Measurements from ENCODE around the gene UVRAG. TPM values are rescaled to one million over a fixed set of nuclear protein-coding genes. Genes with fewer than 3 reads are reported as not detected.

The UVRAG gene
- total RNA-seq, 4 donors from 2014 or later: 27.3 to 38.7 (median 33.6) TPM

- H3K36me3 ChIP-seq: no peaks in the 10 kb centered on the region
- no peaks in the 10 kb centered on the region for H3K27me3 ChIP-seq
- TF ChIP-seq EP300 (IDR thresholded peaks at IDR 0.05): no peak
- no peak for TF ChIP-seq POLR2A (IDR thresholded peaks at IDR 0.05)
- no peak for TF ChIP-seq CTCF (IDR thresholded peaks at IDR 0.05)
- H3K27ac ChIP-seq: no peak overlapping the region
- DNase-seq (ENCODE audit: low spot score in 2 of 2): no peak
- no peaks in the 10 kb centered on the region for H3K9me3 ChIP-seq
- H3K4me3 ChIP-seq: no peak overlapping the region
- peaks cover 0 to 28% (median 0%) of the 10 kb centered on the region in 4 donors for H3K4me1 ChIP-seq
Observed at GRCh38 chr11:75839851-75840250, 24.8 kb downstream of the UVRAG start.

DNA sequence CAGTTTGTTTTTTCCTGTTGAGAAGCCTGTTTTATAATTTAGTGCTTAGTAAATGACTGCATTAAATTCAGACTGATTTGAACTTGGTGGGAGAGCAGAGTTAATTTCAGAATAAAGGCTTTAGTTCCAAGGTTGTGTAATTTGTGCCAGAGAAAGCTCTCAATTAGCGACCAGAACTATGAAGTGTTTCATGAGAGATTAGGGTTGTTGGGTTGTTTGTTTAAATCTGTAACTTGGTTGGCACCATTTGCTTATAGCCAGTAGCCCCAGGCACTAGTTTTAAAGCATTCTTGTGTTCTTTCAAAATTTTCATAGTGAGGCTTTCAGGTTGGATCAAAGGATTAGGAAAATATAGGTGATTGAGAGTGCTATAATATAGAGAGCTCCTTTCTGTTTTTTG lies 25.5 kb downstream of the UVRAG start:
- Histone ChIP-seq H3K4me3 (no peak overlapping the region), H3K9me3 (no peaks in the 10 kb centered on the region), H3K4me1 (peaks cover 0 to 28% (median 0%) of the 10 kb centered on the region in 4 donors), H3K27me3 (no peaks in the 10 kb centered on the region), H3K36me3 (no peaks in the 10 kb centered on the region), H3K27ac (no peak overlapping the region)
- WGBS, 2 donors: 35 to 57% methylated on average over 1 of the region's 1 CpG
- TF ChIP-seq EP300 (IDR thresholded peaks at IDR 0.05): no peak
- no peak for TF ChIP-seq CTCF (IDR thresholded peaks at IDR 0.05)
- no peak for TF ChIP-seq POLR2A (IDR thresholded peaks at IDR 0.05)
- DNase-seq (ENCODE audit: low spot score in 2 of 2): no peak

- DNase-seq (ENCODE audit: low spot score in 2 of 2): no peak
- no peaks in the 10 kb centered on the region for H3K9me3 ChIP-seq
- TF ChIP-seq POLR2A (IDR thresholded peaks at IDR 0.05) (no peak), EP300 (IDR thresholded peaks at IDR 0.05) (no peak), CTCF (IDR thresholded peaks at IDR 0.05) (no peak)
- peaks cover 0 to 23% (median 0%) of the 10 kb centered on the region in 4 donors for H3K4me1 ChIP-seq
- no peak overlapping the region for H3K4me3 ChIP-seq
- H3K27ac ChIP-seq: no peak overlapping the region
- WGBS, 2 donors: 90 to 98% methylated on average over 2 of the region's 2 CpGs
- no peaks in the 10 kb centered on the region for H3K27me3 ChIP-seq
- H3K36me3 ChIP-seq: no peaks in the 10 kb centered on the region
Observed at GRCh38 chr11:75841739-75842138, 26.7 kb downstream of the UVRAG start.

- TF ChIP-seq POLR2A (IDR thresholded peaks at IDR 0.05) (no peak), EP300 (IDR thresholded peaks at IDR 0.05) (no peak), CTCF (IDR thresholded peaks at IDR 0.05) (no peak)
- no peak for DNase-seq (ENCODE audit: low spot score in 2 of 2)
- H3K27me3 ChIP-seq: no peaks in the 10 kb centered on the region
- no peak overlapping the region for H3K27ac ChIP-seq
- no peak overlapping the region for H3K4me3 ChIP-seq
- H3K4me1 ChIP-seq: peaks cover 0 to 18% (median 2%) of the 10 kb centered on the region in 4 donors
- no peaks in the 10 kb centered on the region for H3K36me3 ChIP-seq
- no peaks in the 10 kb centered on the region for H3K9me3 ChIP-seq
Observed at GRCh38 chr11:75845324-75845723, 30.3 kb downstream of the UVRAG start.

- Histone ChIP-seq H3K9me3 (no peaks in the 10 kb centered on the region), H3K4me1 (peaks cover 0 to 19% (median 6%) of the 10 kb centered on the region in 4 donors), H3K4me3 (no peak overlapping the region), H3K27me3 (no peaks in the 10 kb centered on the region), H3K27ac (peak overlapping the region in 2 of 4 donors; percentile 60 to 73), H3K36me3 (peaks cover 0 to 23% (median 0%) of the 10 kb centered on the region in 3 donors)
- TF ChIP-seq CTCF (IDR thresholded peaks at IDR 0.05) (no peak), POLR2A (IDR thresholded peaks at IDR 0.05) (no peak), EP300 (IDR thresholded peaks at IDR 0.05) (no peak)
- no peak for DNase-seq (ENCODE audit: low spot score in 2 of 2)
Observed at GRCh38 chr11:75849894-75850293, 34.9 kb downstream of the UVRAG start.

All from tibial nerve (tissue), 4 donors.